ENCODE data around the gene GFOD2. TPM values are rescaled to one million over a fixed set of nuclear protein-coding genes. Genes with fewer than 3 reads are reported as not detected.

Gene GFOD2
- total and polyA plus RNA-seq, 2 of the 8 experiments (the other 6 are each of a cell fraction or from before 2014, with no cell fraction given), result 21.4 to 33.2 TPM

GRCh38 chr16:67656344-67657016, 62.6 kb downstream of the GFOD2 start (continued):
- TF ChIP-seq KDM1A (IDR thresholded peaks at IDR 0.05; ENCODE audit: borderline replicate concordance, low read length) (no peak), CREB1 (IDR thresholded peaks at IDR 0.05) (no peak), POU5F1 (IDR thresholded peaks at IDR 0.05; ENCODE audit: low read depth, low read length) (no peak), CHD1 (IDR thresholded peaks at IDR 0.05; ENCODE audit: low read depth, low read length) (no peak), RXRA (IDR thresholded peaks at IDR 0.05; ENCODE audit: insufficient read depth, low read depth, low read length) (no peak), TAF7 (optimal IDR thresholded peaks at IDR 0.05; ENCODE audit: borderline replicate concordance, low read depth, low read length) (no peak)

Measured in H1 (cell line).